H1 (cell line): ENCODE data around the gene TFPT.

Experiments
- ATF2 ChIP-seq: IDR thresholded peaks from 2 replicates; pipeline ENCODE4 v1.6.1; 2012; ENCODE audit warnings: low read length, inconsistent platforms
- BACH1 ChIP-seq: IDR thresholded peaks from 2 replicates; pipeline ENCODE4 v1.6.1; 2012; ENCODE audit warnings: low read length, improper control_type of control experiment
- CBX8 ChIP-seq: fragments of 300-800, 300-1000 bp; sonication (generic); IDR thresholded peaks from 2 replicates; pipeline ENCODE4 v1.7.1; 2016; ENCODE audit warnings: low read depth, low read length, borderline replicate concordance
- CTCF ChIP-seq, 3 experiments: IDR thresholded peaks; 1 replicate in 2 of 3; 2 replicates in 1 of 3; pipeline versions ENCODE4 v1.5.1 to v1.6.1; 2011; ENCODE audit warnings: low read length in 3 of 3, mild to moderate bottlenecking in 3 of 3, inconsistent platforms in 2 of 3, low read depth in 1 of 3, moderate library complexity in 1 of 3; ENCODE audit not compliant: insufficient read depth in 1 of 3; ENCODE audit errors: control extremely low read depth in 1 of 3
- EP300 ChIP-seq, 2 experiments: IDR thresholded peaks; 1 replicate in 1 of 2; 2 replicates in 1 of 2; pipeline ENCODE4 v1.6.1; 2011 to 2012; ENCODE audit warnings: low read depth in 2 of 2, low read length in 2 of 2, mild to moderate bottlenecking in 2 of 2, borderline replicate concordance in 1 of 2, inconsistent platforms in 1 of 2, moderate library complexity in 1 of 2
- HDAC6 ChIP-seq: IDR thresholded peaks from one replicate; pipeline ENCODE4 v1.7.1; 2012; ENCODE audit warnings: low read depth, mild to moderate bottlenecking, inconsistent platforms, low read length, moderate library complexity
- MAX ChIP-seq: IDR thresholded peaks from 2 replicates; pipeline ENCODE4 v1.6.1; 2012; ENCODE audit warnings: inconsistent platforms
- POLR2A ChIP-seq, 2 experiments: IDR thresholded peaks; 1 replicate in 1 of 2; 2 replicates in 1 of 2; pipeline ENCODE4 v1.6.1; 2011; ENCODE audit warnings: low read depth in 2 of 2, low read length in 2 of 2, mild to moderate bottlenecking in 2 of 2; ENCODE audit errors: control extremely low read depth in 1 of 2

DNA sequence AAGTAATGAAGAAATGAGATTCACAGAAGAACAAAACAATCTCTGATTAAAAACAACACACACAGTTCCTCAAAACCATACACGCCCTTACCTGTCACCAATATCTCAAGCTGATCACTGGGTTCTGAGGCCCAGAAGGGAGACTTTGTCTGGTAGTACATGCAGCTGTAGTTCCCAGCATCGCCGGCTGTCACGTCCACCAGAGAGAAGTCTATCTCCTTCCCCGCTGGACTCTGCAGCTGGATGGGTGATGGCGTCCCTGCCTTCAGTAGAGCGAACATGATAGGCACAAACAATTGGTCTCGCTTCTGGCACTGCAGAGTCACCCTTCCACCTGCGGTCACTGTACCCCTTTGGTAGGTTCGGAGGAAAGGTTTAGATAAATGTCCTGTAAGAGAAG, 41.6 kb downstream of the TFPT start:
- TF ChIP-seq MAX (no peak), CTCF (IDR thresholded peaks at IDR 0.05; ENCODE audit: control extremely low read depth in 1 of 3, insufficient read depth in 1 of 3, low read depth in 1 of 3, low read length in 3 of 3) (no peak), ATF2 (no peak), CBX8 (no peak), POLR2A (IDR thresholded peaks at IDR 0.05; ENCODE audit: control extremely low read depth in 1 of 2, low read depth in 2 of 2, low read length in 2 of 2) (no peak), EP300 (IDR thresholded peaks at IDR 0.05; ENCODE audit: borderline replicate concordance in 1 of 2, low read depth in 2 of 2, low read length in 2 of 2) (no peak), HDAC6 (no peak), BACH1 (no peak)
